ENCODE data around the gene GATA2. TPM values are rescaled to one million over a fixed set of nuclear protein-coding genes. Genes with fewer than 3 reads are reported as not detected.

GATA2 gene
- total RNA-seq, 3 donors from 2014 or later, result 6.0 to 14.4 (median 6.6) TPM

DNA sequence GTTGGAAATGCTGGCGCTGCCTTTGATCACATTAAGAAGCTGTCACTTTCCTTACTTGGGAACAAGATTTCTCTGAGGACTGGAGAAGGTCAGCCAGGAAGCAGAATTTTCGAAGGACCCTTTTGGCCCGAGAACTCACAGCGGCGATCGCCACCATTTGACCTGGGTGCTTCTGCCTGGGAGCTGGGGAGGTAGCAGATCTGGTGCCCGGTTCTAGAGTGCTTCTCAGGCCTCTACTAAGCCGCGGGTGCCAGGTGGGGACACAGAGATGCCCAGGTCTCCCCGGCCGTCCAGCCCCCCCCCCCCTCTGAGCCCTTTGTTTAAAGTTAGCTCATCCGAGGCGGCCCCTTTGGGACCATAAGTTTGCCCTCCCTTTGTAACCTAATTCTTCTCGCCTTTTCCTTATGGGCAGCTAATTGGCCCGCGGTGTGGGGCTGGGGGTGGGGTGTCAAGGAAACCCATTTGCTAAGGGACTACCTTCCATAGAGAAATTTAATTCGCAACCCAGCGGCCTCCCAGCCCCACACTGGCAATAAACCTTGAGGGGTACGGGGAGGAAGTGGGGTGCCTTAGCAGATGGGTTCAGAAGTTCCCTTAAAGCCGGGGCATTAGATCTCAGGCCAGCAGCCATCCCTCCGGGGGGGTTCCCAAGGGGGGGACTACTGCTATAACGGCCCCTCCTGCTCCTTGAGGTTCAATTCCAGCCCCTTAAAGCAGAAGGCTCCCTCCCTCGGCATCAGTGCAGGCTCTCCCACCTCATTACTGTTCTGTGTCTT lies 1.9 kb downstream of the GATA2 start:
- Histone ChIP-seq H3K27ac (no peak overlapping the region), H3K4me3 (peak overlapping the region in 2 of 3 donors; percentile 14 to 76), H3K9me3 (no peaks in the 10 kb centered on the region), H3K27me3 (peaks cover 9 to 97% of the 10 kb centered on the region in 2 donors), H3K4me1 (peaks cover 17 to 24% of the 10 kb centered on the region in 2 donors), H3K36me3 (no peaks in the 10 kb centered on the region)
- DNase-seq (ENCODE audit: low spot score in 2 of 2), result no peak
- TF ChIP-seq, protein P1, sequence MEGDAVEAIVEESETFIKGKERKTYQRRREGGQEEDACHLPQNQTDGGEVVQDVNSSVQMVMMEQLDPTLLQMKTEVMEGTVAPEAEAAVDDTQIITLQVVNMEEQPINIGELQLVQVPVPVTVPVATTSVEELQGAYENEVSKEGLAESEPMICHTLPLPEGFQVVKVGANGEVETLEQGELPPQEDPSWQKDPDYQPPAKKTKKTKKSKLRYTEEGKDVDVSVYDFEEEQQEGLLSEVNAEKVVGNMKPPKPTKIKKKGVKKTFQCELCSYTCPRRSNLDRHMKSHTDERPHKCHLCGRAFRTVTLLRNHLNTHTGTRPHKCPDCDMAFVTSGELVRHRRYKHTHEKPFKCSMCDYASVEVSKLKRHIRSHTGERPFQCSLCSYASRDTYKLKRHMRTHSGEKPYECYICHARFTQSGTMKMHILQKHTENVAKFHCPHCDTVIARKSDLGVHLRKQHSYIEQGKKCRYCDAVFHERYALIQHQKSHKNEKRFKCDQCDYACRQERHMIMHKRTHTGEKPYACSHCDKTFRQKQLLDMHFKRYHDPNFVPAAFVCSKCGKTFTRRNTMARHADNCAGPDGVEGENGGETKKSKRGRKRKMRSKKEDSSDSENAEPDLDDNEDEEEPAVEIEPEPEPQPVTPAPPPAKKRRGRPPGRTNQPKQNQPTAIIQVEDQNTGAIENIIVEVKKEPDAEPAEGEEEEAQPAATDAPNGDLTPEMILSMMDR (IDR thresholded peaks at IDR 0.05), result no peak
- TF ChIP-seq POLR2AphosphoS5 (IDR thresholded peaks at IDR 0.05), result no peak
- no peak for TF ChIP-seq POLR2A (IDR thresholded peaks at IDR 0.05)
- intact Hi-C loops (cut with DNase I; ENCODE audit: low total_unique reads), result loop anchor here (10.0 kb wide), 1 partner anchor 66 kb away; no protein-coding TSS in a partner anchor

DNA sequence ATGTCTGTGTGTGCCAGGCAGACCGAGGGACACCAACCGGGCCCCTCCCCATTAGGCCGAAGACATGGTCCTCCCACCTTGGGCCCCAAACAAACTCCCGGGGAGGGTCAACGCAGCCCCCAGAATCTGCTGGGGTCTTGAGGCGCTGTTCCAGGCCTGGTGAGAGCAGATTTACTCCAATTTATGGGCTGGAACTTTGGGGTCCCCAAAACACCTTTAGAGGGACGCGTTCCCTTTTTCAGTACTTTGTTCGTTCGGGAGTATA lies 2.4 kb downstream of the GATA2 start:
- H3K27me3 ChIP-seq, result peaks cover 9 to 100% of the 10 kb centered on the region in 2 donors
- no peak overlapping the region for H3K27ac ChIP-seq
- intact Hi-C loops (cut with DNase I; ENCODE audit: low total_unique reads), result loop anchor here (10.0 kb wide), 1 partner anchor 66 kb away; no protein-coding TSS in a partner anchor
- H3K4me1 ChIP-seq, result peaks cover 17 to 24% of the 10 kb centered on the region in 2 donors
- peak overlapping the region; percentile 50 to 76 (median 55) for H3K4me3 ChIP-seq
- TF ChIP-seq POLR2AphosphoS5 (IDR thresholded peaks at IDR 0.05) (no peak), POLR2A (IDR thresholded peaks at IDR 0.05) (no peak)
- TF ChIP-seq, protein P1 (IDR thresholded peaks at IDR 0.05), result no peak
- no peaks in the 10 kb centered on the region for H3K9me3 ChIP-seq
- no peaks in the 10 kb centered on the region for H3K36me3 ChIP-seq
- DNase-seq (ENCODE audit: low spot score in 2 of 2), result no peak

DNA sequence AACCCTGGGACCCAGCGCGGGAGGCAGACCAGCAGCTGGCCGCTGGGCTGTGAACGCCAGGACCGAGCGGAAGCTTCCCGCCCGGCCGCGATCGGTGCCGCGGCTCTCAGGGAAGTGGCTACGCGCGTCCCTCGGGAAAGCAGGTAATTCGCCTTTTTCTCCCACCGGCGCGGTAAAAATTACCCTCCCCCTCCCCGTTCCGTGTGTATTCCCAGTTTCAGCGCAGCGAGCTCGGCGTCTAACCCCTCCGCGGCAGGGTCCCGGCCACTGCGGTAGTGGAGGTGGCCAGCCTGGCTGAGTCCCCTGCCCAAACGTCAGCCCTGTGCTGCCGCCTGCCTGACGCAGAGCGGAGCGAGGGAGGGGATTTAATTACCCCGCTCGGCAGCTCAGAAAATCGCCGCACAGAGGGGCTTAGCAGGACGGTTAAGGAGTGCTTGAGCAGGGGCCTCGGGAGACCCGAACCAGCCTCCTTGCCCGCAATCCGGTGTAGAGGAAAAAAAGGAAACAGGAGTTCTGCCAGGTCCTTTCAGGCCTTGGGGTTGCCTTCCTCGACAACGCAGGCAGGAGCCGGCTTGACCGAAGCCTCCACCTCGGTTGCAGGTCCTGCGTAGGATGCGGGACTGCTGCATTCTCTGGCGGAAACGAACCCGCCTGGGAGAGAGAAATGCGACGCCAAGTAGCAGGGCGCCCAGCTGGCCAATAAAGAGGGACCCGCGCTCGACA lies 2.9 kb downstream of the GATA2 start:
- H3K27ac ChIP-seq, result peak overlapping the region; percentile 48 to 77
- H3K4me3 ChIP-seq, result peak overlapping the region; percentile 50 to 76 (median 55)
- H3K36me3 ChIP-seq, result no peaks in the 10 kb centered on the region
- DNase-seq (ENCODE audit: low spot score in 2 of 2), result peak in 1 of 2 donors; percentile 51
- H3K4me1 ChIP-seq, result peaks cover 17 to 24% of the 10 kb centered on the region in 2 donors
- intact Hi-C loops (cut with DNase I; ENCODE audit: low total_unique reads), result loop anchor here (5.0 to 10.0 kb wide), 3 partner anchors 65 to 527 kb away; no protein-coding TSS in a partner anchor
- TF ChIP-seq POLR2A (IDR thresholded peaks at IDR 0.05) (no peak), POLR2AphosphoS5 (IDR thresholded peaks at IDR 0.05) (no peak)
- TF ChIP-seq, protein P1 (IDR thresholded peaks at IDR 0.05), result no peak
- H3K27me3 ChIP-seq, result peaks cover 9 to 100% of the 10 kb centered on the region in 2 donors
- no peaks in the 10 kb centered on the region for H3K9me3 ChIP-seq

DNA sequence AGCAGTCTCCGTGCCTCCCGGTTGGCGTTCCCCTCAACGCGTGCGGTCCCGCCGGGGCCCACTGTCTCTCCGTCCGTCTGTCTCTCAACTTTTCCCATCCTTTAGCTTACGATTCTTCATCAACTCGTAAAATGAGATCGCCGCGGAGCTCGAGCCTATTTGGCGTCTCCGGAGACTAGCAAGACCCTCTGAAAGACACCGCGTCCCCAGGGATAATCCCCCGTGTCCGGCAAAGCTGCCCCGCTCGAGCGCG lies 3.4 kb downstream of the GATA2 start:
- Histone ChIP-seq H3K4me1 (peaks cover 17 to 24% of the 10 kb centered on the region in 2 donors), H3K36me3 (no peaks in the 10 kb centered on the region), H3K4me3 (peak overlapping the region; percentile 50 to 76 (median 55)), H3K27ac (peak overlapping the region; percentile 48 to 77), H3K9me3 (no peaks in the 10 kb centered on the region), H3K27me3 (peaks cover 9 to 100% of the 10 kb centered on the region in 2 donors)
- intact Hi-C loops (cut with DNase I; ENCODE audit: low total_unique reads), result loop anchor here (5.0 to 10.0 kb wide), 2 partner anchors 405 to 528 kb away; no protein-coding TSS in a partner anchor
- TF ChIP-seq POLR2AphosphoS5 (IDR thresholded peaks at IDR 0.05) (no peak), POLR2A (IDR thresholded peaks at IDR 0.05) (no peak)
- TF ChIP-seq, protein P1 (IDR thresholded peaks at IDR 0.05), result no peak
- no peak for DNase-seq (ENCODE audit: low spot score in 2 of 2)
